Stimulated activated CD4-positive, alpha-beta T cell treated with anti-CD3 and anti-CD28 coated beads, Interleukin-4, amount 100 ng/mL, for 1 hour (primary cell): ENCODE data around the gene ALG9.
"Not testable (repeated sequence)": the region's sequence is repeated elsewhere in the genome, so short reads cannot be mapped to it uniquely, and the experiment has no call there.

Experiments used
- DNase-seq: peaks from one replicate; pipeline ENCODE4 v3.0.0-alpha.2; 2020

ALG9 gene

DNA sequence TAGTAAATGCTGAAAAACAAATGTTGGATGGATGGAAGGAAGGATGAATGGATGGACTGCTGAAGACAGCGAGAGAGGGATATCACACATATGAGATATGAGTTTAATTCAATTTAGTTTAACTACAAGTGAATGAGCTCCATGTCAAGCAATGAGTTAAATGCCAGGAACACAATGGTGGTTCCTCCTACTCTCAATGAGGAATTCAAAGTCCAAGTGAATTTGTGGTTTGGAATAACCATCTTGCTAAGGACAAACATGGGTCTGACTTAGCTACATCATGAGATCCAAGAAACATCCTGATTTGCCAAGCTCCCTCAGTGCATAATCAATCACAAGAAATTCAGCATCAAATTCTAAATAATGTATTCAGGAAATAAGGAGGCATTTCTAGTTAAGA is 79.1 kb downstream of the ALG9 start:
- no peak for DNase-seq

DNA sequence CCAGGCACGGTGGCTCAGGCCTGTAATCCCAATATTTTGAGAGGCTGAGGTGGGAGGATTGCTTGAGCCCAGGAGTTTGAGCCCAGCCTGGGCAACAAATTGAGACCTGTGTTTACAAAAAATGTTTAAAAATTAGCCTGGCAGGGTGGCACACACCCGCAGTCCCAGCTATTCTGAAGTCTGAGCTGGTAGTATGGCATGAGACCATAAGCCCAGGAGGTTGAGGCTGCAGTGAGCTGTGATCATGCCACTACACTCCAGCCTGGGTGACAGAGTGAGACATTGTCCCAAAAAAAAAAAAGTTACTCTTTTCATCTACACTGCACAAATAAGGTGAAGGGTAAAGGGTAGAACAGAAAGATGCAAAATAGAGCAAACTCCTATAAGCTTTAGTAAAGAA is 82.9 kb downstream of the ALG9 start:
- no peak for DNase-seq

DNA sequence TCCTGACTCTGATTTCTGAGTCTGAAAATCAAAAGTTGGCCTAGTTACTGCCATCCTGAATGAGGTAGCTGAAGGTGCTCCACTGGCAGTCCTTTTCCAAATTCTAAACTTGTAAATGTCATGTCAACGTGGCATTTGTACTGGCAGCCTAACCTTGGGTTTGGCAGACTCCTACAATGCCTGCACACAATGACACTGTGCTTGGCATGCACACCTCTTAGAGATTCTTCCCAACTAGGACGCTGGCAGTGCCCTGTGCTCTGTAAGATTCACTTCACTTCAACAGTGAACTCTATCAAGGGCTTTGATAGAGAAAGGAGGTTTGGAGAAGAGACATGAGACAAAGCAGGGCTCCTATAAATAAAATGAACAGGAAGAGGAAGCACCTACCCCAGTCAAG is 83.3 kb downstream of the ALG9 start:
- no peak for DNase-seq

DNA sequence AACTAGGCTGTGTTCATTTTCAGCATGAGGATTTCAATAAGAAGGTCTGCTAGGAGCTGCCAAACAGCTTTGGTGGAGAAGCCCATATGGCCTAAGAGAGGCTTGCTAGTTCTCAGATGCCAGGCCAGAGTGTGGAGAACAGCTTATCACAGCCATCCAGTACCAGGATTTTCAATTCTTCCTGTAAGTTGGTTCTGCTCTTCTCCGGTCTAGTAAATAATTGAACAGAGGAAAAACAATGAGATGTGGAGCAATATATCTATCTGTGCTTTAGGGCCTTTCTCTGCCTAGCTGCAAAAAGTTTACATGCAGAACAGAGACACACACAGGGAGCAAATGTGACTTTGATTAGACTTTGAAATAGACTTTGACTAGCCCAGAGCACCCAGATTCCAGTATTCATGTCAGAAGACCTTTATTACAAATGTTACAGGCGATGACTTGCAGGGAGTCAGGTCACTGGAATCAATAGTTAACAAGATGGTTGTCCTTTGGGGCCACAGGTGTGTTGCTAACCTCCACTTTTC is 85.4 kb downstream of the ALG9 start:
- DNase-seq: no peak

DNA sequence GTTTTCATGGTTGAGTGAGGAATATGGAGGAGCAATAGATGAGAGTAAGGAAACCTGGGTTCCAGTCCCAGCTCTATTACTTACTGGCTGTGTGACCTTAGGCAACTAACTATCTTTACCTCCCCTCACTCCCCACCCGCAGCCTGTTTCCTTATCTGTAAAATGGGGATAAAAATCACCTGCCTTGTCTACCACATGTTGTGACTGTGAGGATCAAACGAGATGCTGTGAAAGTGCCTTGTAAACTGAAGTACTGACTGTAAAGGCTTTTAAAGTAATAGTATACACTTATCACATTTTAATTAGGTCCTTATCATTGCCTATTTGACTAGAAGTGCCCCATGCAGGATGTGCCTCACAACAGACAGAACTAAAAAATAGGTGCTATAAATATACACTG is 86.3 kb downstream of the ALG9 start:
- no peak for DNase-seq

DNA sequence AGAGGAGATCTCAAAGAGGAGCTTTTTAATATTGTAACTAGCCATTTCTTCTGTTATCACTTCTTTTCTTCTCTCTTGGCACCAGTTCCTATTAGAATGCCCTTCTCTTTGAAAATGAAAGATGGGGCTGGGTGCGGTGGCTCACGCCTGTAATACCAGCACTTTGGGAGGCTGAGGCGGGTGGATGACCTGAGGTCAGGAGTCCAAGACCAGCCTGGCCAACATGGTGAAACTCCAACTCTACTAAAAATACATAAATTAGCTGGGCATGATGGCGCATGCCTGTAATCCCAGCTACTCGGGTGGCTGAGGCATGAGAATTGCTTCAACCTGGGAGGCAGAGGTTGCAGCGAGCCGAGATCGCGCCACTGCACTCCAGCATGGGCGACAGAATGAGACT is 87.1 kb downstream of the ALG9 start:
- DNase-seq: not testable (repeated sequence)

DNA sequence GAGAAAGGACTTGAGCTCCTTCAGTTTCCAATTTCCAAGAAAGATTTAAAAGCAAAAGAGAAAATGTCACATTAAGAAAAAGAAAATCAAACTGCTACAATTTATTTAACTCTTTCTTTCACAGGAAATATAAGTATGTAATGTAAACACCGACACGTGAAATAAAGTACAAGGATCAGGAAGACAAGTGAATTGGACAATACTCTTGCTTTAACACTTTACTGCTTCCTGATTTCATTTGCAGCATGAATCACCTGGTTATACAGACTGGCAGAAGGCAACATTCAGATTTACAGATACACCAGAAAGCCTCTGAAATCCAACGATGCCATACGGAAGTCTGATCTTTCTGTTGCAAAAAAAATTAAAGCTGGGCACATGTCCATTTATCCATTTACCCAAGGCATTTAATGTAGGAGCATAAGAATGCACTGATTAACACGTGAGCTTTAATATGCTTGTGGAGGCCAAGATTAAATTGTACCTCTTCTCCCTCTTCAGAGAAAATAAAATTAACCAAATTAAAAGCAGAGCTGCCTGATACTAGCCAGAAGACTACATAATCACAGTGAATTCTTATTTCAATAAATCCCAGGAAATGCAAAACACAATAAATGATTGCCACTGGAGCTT is 89.2 kb downstream of the ALG9 start:
- DNase-seq: no peak

DNA sequence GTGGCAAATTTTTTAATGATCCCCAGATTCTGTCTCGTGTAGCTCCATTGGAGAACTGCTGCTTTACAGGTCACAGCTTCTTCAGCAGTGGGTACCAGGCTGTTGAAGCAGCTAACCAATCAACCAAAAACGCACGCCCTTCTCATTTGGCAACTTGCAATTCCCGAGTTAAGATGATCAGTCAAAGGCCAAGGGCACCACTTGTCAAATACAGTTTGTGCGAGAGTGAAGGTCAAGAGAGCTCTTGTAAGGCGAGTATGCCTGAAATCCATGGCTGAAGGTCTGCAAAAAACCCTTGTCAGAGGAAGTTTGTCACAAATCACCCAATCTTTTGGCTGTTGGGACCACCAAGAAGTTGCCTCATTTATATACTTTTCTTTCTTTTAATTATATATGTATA is 92.3 kb downstream of the ALG9 start:
- no peak for DNase-seq

DNA sequence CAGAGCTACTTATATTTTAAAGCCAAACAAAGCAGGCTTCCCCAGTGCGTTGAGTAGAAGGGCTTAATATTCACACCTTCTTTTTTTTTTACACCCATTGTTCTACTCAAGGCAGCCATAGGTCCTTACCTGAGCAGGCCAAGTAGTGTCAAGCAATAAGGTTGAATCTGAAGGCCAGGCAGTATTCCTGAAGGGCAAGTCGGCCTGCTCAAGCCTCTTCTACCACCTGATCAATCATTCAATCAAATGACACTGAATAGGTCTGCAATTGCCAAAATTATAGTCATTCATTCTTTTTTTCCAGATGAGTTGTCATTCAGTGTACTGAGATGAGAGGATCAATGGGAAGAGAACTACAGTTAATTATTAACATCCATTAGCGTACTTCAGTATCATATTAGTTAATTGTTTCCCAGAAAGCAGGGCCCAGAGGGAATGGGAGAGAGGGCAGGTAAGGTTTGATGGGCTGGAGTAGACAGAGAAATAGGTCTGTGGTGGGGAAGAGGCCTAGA is 93.3 kb downstream of the ALG9 start:
- DNase-seq: no peak

DNA sequence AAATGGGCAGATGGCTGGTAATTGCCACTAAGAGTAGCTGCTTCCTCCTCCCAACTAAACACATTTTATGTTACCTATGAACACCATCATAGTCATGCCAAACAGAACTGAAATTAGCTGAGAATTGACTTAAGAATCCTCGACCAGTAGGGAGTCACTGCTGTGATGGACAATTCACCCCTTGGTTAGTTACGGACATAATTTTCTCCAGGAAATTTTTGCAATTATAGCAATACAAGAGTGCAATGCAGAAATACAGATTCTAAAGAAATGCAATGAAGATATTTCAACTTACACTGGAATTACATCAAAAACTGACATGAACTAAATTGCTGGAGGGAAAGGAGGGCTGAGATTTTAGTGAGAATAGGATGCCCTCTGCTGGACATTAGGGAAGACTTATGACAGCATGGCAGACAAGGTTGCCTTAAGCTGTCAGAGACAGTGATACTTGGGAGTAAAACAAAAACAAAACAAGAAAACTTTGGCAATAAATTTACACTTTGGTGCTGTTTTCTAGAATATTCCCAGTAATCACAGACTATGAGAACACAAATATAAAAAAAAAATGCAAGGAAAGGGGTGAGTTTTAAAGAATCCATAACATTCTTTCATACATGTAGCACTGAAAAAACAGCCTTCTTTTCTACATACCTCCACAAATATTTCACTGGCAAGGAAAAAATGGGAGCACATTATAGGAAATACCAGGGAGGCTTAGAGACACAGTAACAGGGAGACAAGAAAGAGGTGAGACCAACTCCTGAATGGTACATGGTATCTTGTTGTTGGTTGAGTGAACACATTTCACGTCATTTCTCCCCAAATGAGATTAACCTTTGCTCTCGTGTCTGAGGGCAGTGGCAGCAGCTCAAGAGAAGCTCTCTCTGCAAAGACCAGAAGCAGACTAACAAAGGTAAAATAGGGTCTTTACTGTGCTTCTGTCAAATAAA is 94.0 kb downstream of the ALG9 start:
- no peak for DNase-seq

DNA sequence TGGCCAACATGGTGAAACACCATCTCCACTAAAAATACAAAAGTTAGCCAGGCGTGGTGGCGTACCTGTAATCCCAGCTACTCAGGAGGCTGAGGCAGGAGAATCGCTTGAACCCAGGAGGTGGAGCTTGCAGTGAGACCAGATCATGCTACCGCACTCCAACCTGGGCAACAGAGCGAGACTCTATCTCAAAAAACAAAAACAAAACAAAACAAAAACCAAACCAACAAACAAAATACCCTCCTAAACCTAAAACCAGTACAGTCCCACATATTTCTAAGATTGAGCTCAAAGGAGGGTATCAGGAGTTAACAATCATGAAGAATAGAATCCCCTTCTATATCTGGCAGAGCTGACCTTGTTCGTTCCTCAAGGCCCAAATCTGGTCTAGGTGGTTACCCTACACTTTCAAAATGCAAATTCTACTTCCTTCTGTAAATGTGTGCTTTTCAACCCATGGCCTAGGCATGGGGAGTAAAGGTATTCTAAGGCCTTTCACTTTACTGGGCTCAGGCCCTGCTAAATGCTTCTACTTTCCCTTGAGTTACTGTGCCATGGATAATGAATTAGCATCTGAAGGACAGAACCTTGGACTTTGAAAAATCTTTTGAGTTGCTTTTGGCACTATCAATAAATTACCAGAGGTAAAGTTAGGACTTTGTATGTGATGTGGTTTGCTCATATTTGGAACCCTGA is 94.8 kb downstream of the ALG9 start:
- DNase-seq: no peak

DNA sequence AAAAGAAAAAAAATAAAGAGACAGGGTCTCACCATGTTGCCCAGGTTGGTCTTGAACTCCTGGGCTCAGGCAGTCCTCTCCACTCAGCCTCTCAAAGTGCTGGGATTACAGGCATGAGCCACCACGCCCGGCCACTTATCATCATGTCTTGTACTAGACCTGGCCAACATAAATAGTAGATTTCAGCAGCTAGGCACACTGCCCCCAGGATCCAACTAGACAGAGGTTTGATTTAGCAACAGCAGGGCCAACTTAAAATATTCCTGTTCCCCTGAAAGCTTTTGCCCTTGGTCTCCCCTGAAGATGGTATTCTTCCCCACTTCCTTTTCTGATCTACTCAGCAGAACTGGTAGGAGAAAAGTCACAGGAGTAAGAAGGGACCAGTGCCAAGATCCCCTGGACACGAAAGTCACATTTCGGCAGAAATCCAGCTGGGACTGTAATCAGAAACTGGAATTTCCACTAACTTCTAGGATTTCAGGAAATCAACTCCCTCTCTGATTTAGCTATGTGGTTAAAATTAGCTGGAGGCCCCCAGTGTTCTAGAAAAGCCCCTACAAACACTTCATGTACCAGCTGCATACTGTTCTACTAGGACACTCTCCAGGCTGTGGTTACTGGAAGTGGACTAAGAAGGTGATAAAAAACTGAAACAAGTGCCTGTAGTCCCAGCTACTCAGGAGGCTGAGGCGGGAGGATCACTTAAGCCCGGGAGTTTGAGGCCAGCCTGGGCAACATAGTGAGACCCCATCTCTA is 96.2 kb downstream of the ALG9 start:
- DNase-seq: no peak

DNA sequence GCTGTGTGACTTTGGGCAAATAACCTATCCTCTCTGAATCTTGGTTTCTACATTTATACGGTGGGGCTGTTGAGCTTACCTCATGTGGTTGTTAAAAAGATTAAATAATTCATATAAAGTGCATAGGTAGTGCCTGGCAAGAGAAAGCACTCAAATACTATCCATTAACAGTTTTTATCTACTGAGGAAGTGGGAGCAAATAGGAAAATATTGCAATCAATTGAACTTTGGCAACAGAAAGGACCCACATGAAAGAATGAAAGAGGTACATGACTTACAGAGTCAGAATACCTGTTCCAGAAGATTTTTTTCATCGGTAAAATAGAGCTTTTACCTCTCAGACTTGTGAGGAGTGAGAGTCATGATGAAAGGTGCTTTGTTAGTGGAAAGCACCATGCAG is 98.8 kb downstream of the ALG9 start:
- DNase-seq: no peak

DNA sequence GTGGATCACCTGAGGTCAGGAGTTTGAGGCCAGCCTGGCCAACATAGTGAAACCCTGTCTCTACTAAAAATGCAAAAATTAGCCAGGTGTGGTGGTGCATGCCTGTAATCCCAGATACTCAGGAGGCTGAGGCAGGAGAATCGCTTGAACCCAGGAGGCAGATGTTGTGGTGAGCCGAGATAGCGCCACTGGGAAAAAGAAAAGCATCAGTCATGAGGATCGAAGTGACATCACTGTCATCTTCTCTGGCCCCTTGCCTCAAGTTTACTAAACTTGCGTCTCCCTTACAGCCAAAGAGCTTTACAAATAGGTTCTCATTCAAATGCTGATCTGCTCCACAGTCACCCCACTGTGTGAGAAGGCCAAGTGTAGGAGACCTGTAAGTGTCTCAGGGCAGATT is 100.2 kb downstream of the ALG9 start:
- not testable (repeated sequence) for DNase-seq

DNA sequence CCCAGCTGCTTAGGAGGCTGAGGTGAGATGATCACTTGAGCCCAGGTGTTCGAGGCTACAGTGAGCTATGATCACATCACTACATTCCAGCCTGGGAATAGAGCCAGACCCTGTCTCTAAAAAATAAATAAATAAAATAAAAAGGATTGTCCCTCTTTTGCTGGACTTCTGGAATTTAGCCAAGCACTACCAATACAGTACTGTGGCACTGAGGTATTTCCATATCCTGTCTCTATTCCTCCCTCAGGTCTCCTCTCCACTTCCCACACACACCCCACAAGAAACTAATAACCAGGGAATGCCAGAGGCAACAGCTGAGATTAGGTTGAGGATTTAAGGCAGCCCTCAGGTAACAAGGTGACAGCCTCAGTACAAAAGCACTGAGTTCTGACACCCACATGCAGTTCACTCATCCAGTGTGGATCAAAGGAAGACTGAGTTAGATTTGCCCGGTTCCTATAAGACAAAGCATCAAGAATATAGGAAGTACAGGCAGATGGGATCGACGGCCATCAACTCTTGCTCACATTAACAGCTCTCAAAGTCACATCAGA is 100.7 kb downstream of the ALG9 start:
- no peak for DNase-seq

DNA sequence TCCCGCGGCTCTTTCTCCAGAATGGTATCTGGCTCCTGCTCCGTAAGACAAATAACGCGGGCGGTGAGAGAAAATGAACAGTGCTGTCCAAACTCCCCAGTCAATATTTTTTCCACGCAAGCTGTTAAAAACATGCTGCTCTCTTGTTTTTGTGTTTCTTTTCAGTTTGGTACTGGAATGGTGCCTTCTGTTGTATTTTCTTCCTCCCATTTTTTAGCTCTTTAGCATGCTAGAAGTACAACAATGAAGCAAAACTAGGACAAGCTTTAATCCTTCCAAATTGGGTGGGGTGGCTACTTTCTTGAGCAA is 104.6 kb downstream of the ALG9 start:
- no peak for DNase-seq

DNA sequence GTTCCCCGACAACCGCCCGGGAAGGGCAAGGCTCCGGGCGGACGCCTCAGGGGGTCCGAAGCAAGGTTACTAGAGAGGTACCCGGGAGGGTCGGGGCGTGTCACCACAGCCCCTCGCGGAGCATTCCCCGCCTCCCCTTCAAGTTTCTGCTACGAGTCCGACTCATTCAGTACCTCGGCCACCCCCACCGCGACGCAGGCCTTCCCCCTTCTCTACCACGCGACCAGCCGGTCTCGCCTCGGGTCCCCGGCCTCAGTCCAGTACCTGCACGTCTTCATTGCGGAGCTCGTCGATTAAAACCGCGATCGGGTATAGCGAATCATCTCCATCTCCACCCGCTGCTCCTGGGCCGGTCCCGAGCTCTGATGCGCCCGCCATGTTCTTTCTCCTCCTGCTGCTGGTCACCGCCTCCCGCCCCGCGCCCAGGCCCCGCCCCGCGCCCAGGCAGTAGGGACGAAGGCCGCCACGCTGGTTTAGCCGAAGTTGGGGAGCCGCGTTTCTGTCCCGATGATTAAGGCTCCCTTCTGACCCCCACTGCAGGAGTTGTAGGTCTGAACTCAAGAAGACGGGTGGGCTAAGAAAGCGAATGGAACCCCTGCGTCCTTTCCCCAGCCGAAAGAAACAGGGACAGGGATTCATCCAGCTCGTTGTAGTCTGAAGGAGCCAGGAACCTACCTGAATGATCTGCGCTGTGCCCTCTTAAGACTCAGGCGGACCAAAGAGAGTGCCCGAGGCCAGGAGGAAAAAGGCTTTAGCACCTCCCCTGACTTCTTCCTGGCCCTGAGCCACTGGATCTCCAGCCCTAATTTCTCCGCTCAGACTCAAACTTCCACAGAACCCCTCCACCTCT is 105.2 kb downstream of the ALG9 start, which contains the start of gene PPP2R1B:
TSS of gene PPP2R1B (minus strand) at position 406 of the 850 bp plus-strand sequence. CDS start at position 378, 28 bp downstream.
- peak; percentile 74 for DNase-seq

DNA sequence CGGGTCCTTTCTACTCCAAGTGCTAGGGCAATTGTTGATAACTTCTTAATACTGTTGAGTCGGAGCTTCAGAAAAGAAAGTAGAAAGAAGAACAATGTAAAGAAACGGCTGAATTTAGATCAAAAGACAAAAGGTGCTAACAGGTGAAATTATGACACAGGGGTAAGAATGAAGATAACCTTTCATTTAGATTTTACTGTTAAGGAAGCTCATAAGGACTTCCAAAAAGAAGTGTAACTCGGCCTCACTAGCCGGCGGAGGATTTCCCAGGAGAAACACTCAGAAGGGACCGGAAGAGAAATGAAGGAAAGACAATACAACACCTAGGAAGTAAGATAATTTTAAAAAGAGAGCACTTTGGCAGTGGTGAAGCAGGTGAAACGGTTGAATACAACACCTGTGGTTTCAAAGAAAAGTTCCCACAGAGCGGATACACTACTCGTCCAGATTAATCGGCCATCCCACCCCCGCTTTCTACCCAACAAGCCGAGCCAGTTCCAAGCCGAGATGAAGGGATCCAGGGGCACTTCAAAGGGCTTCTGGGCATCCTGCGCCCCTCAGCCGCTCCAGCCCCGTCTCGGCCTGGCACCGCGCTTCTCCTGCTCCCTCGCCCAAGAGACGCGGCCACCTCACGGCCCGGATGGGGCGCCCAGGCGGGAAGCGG is 105.9 kb downstream of the ALG9 start:
- no peak for DNase-seq

DNA sequence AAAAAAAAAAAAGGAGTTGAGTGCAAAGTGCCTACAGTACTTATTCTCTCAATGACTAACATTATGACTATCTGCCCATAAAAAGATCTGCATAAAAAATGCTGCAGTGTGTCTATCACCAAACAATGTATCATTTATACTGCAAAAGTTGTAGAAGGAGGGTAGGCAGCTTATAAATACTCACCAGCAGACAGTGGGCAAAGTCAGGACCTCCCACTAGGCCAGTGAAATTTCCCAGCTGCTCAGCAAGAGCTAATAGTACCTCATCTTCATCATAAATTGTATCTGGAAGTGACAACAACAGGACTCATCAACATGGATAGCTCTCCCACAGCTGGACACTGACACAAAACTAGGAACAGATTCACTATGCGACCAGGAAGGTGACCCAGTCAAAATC is 106.8 kb downstream of the ALG9 start:
- DNase-seq: no peak

DNA sequence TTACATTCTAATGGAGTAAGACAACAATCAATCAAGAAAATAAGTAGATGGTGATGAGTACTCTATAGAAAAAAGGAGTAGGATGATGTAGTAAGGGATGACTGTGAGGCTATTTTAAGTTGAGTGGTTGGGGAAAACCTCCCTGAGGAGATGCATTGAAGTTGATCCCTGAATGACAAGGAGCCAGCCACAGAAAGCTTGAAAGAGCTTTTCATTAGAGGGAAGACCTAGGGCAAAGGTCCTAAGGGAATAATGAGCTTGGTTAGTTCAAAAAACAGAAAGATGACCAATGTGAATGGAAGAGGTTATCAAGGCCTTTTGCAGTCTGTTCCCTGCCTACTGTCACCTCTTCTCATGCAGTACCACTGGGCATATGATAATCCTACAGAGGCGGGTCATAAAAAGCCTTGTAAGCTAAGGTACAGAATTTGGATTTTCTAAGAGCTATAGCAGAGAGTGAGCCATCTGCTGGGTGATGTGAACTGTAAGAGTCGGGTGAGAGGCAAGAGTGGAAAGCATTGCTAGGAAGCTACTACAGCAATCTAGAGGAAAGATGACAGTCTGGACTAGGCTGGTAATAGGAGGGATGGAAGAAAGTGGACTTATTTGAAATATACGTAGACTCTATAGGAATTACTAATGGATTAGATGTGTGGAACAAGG is 108.3 kb downstream of the ALG9 start:
- DNase-seq: no peak
